Activated naive CD4-positive, alpha-beta T cell treated with Interleukin-2 at 50 U/mL for 16 hours (primary cell): Measurements from ENCODE around the gene HSD3B7.

Experiments
- DNase-seq: peaks from one replicate; pipeline ENCODE4 v3.0.0-alpha.2; 2020

HSD3B7 gene

GRCh38 chr16:31031276-31031675, 46.3 kb downstream of the HSD3B7 start:
- no peak for DNase-seq

DNA sequence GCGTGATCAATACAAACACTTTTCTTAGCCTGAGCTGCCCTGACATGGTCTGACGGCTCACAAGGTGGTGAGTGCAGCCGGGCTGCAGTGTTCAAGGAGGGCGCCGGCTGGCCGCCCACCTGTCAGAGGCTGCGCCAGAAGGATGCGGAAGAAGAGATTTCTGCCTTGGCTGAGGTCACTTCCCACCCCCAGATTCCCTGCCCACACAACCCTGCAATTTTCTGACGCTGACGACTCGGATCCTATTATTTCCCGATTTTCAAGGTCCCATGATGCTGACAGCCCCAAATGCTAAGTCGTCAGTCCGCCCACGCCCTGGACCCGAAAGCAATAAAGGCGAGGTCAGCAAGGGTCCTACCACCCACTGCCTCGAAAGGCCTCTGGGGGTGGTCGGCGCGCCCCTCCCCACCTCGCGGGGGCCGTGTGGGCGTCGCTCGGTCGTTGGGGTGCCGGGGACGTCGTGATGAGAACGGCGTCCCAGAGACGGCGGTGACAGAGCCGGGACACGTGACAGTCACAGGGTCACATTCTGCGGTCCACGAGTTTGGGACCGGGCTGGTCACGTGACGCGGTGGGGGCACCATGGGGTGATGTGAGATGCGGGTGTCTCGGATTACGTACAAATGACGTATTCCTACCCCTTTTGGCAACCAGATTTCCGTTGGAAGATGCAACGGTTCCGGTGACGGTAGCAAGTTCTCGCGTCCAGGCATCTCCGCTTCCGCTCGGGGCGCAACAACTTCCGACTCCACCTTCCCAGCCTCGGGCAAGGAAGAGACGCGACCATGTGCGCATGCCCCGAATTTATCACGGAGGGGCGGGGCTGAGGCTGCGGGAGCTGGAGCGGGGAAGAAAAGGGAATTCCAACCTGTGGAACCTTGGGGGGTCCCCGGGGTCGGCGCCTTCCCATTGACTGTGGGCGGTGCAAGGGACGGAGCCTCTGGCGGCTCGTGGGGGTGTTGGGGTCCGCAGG, 48.0 kb downstream of the HSD3B7 start, which contains the start of gene STX4:
Gene STX4, plus strand, starts transcription at position 823 of the 973 bp plus-strand sequence. CDS start 248 bp downstream, outside the sequence.
- DNase-seq: peak; percentile 98

GRCh38 chr16:31033709-31034492, 48.9 kb downstream of the HSD3B7 start:
- DNase-seq: peak; percentile 89

DNA sequence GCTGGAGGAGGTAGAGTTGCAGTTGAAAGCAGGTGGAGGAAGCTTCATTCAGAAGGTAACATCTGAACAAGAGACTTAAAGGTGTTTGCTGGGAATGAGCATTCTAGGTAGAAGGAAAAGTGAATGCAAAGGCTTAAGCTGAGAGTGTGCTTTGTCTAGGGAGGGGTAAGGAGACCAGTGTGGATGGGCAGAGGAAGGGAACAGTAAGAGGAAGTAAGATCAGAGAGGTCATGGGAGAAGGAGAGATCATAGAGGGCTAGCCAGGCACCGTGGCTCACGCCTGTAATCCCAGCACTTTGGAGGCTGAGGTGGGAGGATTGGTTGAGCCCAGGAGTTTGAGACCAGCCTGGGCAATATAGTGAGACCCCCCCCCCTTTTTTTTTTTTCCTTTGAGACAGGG, 51.7 kb downstream of the HSD3B7 start:
- no peak for DNase-seq
